ENCODE results near the gene SMARCA5. TPM values are rescaled to one million over a fixed set of nuclear protein-coding genes. Genes with fewer than 3 reads are reported as not detected.

SMARCA5 gene
- total RNA-seq, 1 experiment from 2014 or later = 37.4 TPM

GRCh38 chr4:143514169-143514495, 630 bp downstream of the SMARCA5 start:
- no peak for DNase-seq
- Mint-ChIP-seq H3K27ac (ENCODE audit: unreplicated experiment) (peak overlapping the region; percentile 94), H3K36me3 (ENCODE audit: insufficient read depth, unreplicated experiment) (peaks cover 27% of the 10 kb centered on the region), H3K27me3 (ENCODE audit: unreplicated experiment) (no peaks in the 10 kb centered on the region), H3K4me1 (ENCODE audit: low read depth, unreplicated experiment) (peaks cover 3% of the 10 kb centered on the region), H3K9me3 (ENCODE audit: low read depth, unreplicated experiment) (no peaks in the 10 kb centered on the region), H3K4me3 (ENCODE audit: low read depth, unreplicated experiment) (peak overlapping the region; percentile 95)
- intact Hi-C loops (cut with micrococcal nuclease; ENCODE audit: unreplicated experiment) = no loop called here
- TF ChIP-seq, protein P1, sequence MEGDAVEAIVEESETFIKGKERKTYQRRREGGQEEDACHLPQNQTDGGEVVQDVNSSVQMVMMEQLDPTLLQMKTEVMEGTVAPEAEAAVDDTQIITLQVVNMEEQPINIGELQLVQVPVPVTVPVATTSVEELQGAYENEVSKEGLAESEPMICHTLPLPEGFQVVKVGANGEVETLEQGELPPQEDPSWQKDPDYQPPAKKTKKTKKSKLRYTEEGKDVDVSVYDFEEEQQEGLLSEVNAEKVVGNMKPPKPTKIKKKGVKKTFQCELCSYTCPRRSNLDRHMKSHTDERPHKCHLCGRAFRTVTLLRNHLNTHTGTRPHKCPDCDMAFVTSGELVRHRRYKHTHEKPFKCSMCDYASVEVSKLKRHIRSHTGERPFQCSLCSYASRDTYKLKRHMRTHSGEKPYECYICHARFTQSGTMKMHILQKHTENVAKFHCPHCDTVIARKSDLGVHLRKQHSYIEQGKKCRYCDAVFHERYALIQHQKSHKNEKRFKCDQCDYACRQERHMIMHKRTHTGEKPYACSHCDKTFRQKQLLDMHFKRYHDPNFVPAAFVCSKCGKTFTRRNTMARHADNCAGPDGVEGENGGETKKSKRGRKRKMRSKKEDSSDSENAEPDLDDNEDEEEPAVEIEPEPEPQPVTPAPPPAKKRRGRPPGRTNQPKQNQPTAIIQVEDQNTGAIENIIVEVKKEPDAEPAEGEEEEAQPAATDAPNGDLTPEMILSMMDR (IDR thresholded peaks at IDR 0.05; ENCODE audit: unreplicated experiment) = no peak
- CTCF ChIA-PET = interaction anchor here (0.6 kb wide), 1 partner anchor 28 kb away, joined by 4 read pairs; no protein-coding TSS in a partner anchor
- no TSS peak for BruUV-seq (replicated peaks)

DNA sequence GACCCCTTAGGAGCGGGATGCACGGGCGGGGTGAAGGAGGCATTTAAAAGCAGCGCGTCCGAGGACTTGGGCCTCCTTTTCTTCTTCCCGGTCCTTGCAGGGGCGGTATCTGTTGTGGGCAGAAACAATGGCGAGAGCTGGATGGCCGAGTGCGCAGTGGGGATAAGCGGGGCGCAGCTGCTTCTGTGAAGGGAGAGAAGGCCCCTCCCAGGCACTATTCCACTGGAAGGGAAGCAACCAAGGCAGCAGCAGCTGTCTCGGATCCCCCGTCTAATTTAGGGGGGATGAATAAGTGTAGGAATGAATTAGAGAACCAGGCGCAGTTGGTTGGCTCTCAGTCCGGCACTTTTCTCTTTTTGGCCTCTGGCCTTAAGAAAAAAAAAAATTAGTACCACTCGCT, 995 bp downstream of the SMARCA5 start:
- Mint-ChIP-seq H3K4me1 (ENCODE audit: low read depth, unreplicated experiment) (peaks cover 7% of the 10 kb centered on the region), H3K27ac (ENCODE audit: unreplicated experiment) (peak overlapping the region; percentile 94), H3K4me3 (ENCODE audit: low read depth, unreplicated experiment) (peak overlapping the region; percentile 95), H3K36me3 (ENCODE audit: insufficient read depth, unreplicated experiment) (peaks cover 27% of the 10 kb centered on the region), H3K9me3 (ENCODE audit: low read depth, unreplicated experiment) (no peaks in the 10 kb centered on the region), H3K27me3 (ENCODE audit: unreplicated experiment) (no peaks in the 10 kb centered on the region)
- CTCF ChIA-PET = interaction anchor here (0.6 kb wide), 1 partner anchor 28 kb away, joined by 4 read pairs; no protein-coding TSS in a partner anchor
- TF ChIP-seq, protein P1 (IDR thresholded peaks at IDR 0.05; ENCODE audit: unreplicated experiment) = no peak
- TSS peak; percentile 21 for BruUV-seq (replicated peaks)
- intact Hi-C loops (cut with micrococcal nuclease; ENCODE audit: unreplicated experiment) = no loop called here
- DNase-seq = peak; percentile 6

DNA sequence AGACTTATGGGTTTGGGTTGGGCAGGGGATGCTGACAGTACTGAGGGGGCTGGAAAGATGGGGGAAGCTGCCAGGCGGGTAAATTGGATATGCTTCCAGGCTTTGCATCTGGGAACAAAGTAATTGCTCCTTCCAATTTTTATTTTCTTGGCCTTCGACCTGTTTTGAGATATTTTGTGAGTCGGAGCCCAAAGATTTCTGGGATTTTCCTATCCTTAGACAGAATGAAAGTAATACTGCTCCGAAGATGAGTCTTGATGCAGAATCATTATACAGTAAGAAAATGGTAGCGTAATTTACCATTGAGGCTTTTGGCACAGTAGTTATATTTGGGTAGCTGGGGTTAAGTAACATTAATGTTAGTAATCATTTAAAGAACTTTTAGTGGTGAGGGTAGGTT, 1.4 kb downstream of the SMARCA5 start:
- BruUV-seq (replicated peaks) = no TSS peak
- CTCF ChIA-PET = no interaction called here
- Mint-ChIP-seq H3K4me1 (ENCODE audit: low read depth, unreplicated experiment) (peaks cover 11% of the 10 kb centered on the region), H3K4me3 (ENCODE audit: low read depth, unreplicated experiment) (peak overlapping the region; percentile 95), H3K27me3 (ENCODE audit: unreplicated experiment) (no peaks in the 10 kb centered on the region), H3K27ac (ENCODE audit: unreplicated experiment) (peak overlapping the region; percentile 94), H3K36me3 (ENCODE audit: insufficient read depth, unreplicated experiment) (peaks cover 29% of the 10 kb centered on the region), H3K9me3 (ENCODE audit: low read depth, unreplicated experiment) (no peaks in the 10 kb centered on the region)
- intact Hi-C loops (cut with micrococcal nuclease; ENCODE audit: unreplicated experiment) = no loop called here
- TF ChIP-seq, protein P1 (IDR thresholded peaks at IDR 0.05; ENCODE audit: unreplicated experiment) = no peak
- no peak for DNase-seq

GRCh38 chr4:143515905-143516304, 2.4 kb downstream of the SMARCA5 start:
- no TSS peak for BruUV-seq (replicated peaks)
- H3K27ac Mint-ChIP-seq (ENCODE audit: unreplicated experiment) = no peak overlapping the region
- TF ChIP-seq, protein P1 (IDR thresholded peaks at IDR 0.05; ENCODE audit: unreplicated experiment) = no peak

More at GRCh38 chr4:143515905-143516304, 2.4 kb downstream of the SMARCA5 start:
- no peak for DNase-seq
- CTCF ChIA-PET = no interaction called here
- H3K4me3 Mint-ChIP-seq (ENCODE audit: low read depth, unreplicated experiment) = peak overlapping the region; percentile 32
- peaks cover 30% of the 10 kb centered on the region for H3K36me3 Mint-ChIP-seq (ENCODE audit: insufficient read depth, unreplicated experiment)
- H3K9me3 Mint-ChIP-seq (ENCODE audit: low read depth, unreplicated experiment) = no peaks in the 10 kb centered on the region
- no peaks in the 10 kb centered on the region for H3K27me3 Mint-ChIP-seq (ENCODE audit: unreplicated experiment)
- H3K4me1 Mint-ChIP-seq (ENCODE audit: low read depth, unreplicated experiment) = peaks cover 12% of the 10 kb centered on the region
- intact Hi-C loops (cut with micrococcal nuclease; ENCODE audit: unreplicated experiment) = no loop called here
